GM12873 (cell line): Measurements from ENCODE around the gene CARD11.

Source experiments
- CTCF ChIP-seq: IDR thresholded peaks from 2 replicates; pipeline ENCODE4 v1.5.1; 2012; ENCODE audit warnings: low read depth, mild to moderate bottlenecking, moderate library complexity, low read length, control low read depth; ENCODE audit not compliant: insufficient read depth; ENCODE audit errors: missing control alignments

Gene CARD11

GRCh38 chr7:2965745-2966270, 77.9 kb downstream of the CARD11 start:
- TF ChIP-seq CTCF = no peak

GRCh38 chr7:2965301-2965700, 78.4 kb downstream of the CARD11 start:
- no peak for TF ChIP-seq CTCF

- TF ChIP-seq CTCF = no peak
Observed at GRCh38 chr7:2964208-2964607, 79.5 kb downstream of the CARD11 start.

- TF ChIP-seq CTCF = no peak
Observed at GRCh38 chr7:2962865-2963264, 80.8 kb downstream of the CARD11 start.

GRCh38 chr7:2959828-2960599, 83.7 kb downstream of the CARD11 start:
- no peak for TF ChIP-seq CTCF

GRCh38 chr7:2959103-2959680, 84.5 kb downstream of the CARD11 start:
- TF ChIP-seq CTCF = no peak

- TF ChIP-seq CTCF = no peak
Observed at GRCh38 chr7:2958416-2959102, 85.1 kb downstream of the CARD11 start.
